H1 (cell line): ENCODE data around the gene F7. TPM values are rescaled to one million over a fixed set of nuclear protein-coding genes. Genes with fewer than 3 reads are reported as not detected.

ENCODE experiments used
- CTCF ChIA-PET: fragments of 300-600 bp; sonication (Branson Sonifier 250); formaldehyde crosslinking; loops from one replicate; lab custom pipeline; 2021; ENCODE audit not compliant: partially characterized antibody; lab: Charles Lee
- POLR2A ChIA-PET: fragments of 300-600 bp; sonication (Branson Sonifier 250); formaldehyde crosslinking; loops from one replicate; lab custom pipeline; 2021; ENCODE audit warnings: inconsistent platforms; ENCODE audit not compliant: partially characterized antibody; lab: Charles Lee
- DNase-seq, 2 experiments: peaks; one replicate each; pipeline versions ENCODE4 v3.0.0 to v3.0.0-alpha.2; 2010 to 2022; ENCODE audit warnings: low spot score in 2 of 2, low read depth in 1 of 2, mixed read lengths in 1 of 2
- FAIRE-seq: peaks from 2 replicates; lab custom pipeline; 2011; peaks lifted over from hg19 to GRCh38; lab: Jason Lieb, UNC
- H2AFZ ChIP-seq: 2 replicates; pipeline ENCODE4 v1.8.1; 2012; ENCODE audit warnings: low read length, inconsistent platforms
- H2AK5ac ChIP-seq: 2 replicates; pipeline ENCODE4 v1.6.1; 2013; ENCODE audit warnings: low read depth, low read length
- H2BK120ac ChIP-seq: replicated peaks from 2 replicates; pipeline ENCODE3; 2013; ENCODE audit warnings: low read depth, low read length, inconsistent platforms
- H2BK12ac ChIP-seq: 2 replicates; pipeline ENCODE4 v1.6.1; 2013; ENCODE audit warnings: low read depth, low read length
- H2BK15ac ChIP-seq: 2 replicates; pipeline ENCODE4 v1.6.1; 2013; ENCODE audit warnings: low read length
- H2BK20ac ChIP-seq: 2 replicates; pipeline ENCODE4 v1.6.1; 2013; ENCODE audit warnings: low read length
- H2BK5ac ChIP-seq: 2 replicates; pipeline ENCODE4 v1.6.1; 2013; ENCODE audit warnings: low read depth, low read length
- H3K14ac ChIP-seq: 2 replicates; pipeline ENCODE4 v1.6.1; 2013; ENCODE audit warnings: inconsistent platforms; ENCODE audit not compliant: insufficient read length
- H3K18ac ChIP-seq: 2 replicates; pipeline ENCODE4 v1.6.1; 2013; ENCODE audit warnings: low read length; ENCODE audit errors: extremely low read depth
- H3K23ac ChIP-seq: 2 replicates; pipeline ENCODE4 v1.6.1; 2013; ENCODE audit warnings: inconsistent platforms; ENCODE audit not compliant: insufficient read length
- H3K23me2 ChIP-seq: 2 replicates; pipeline ENCODE4 v1.6.1; 2013; ENCODE audit warnings: low read depth, low read length
- H3K27ac ChIP-seq: 2 replicates; pipeline ENCODE4 v1.6.1; 2011; ENCODE audit warnings: low read depth, low read length, inconsistent platforms
- H3K27me3 ChIP-seq, 4 experiments: replicated peaks in 1 of 4; 1 replicate in 1 of 4; 2 replicates in 3 of 4; pipeline versions ENCODE4 v1.6.1 to v1.8.1; 2011 to 2013; ENCODE audit warnings: low read length in 3 of 4, mild to moderate bottlenecking in 3 of 4, inconsistent platforms in 2 of 4, mixed read lengths in 2 of 4, moderate library complexity in 1 of 4; ENCODE audit not compliant: control insufficient read depth in 3 of 4, insufficient read depth in 3 of 4; ENCODE audit errors: extremely low read depth in 1 of 4
- H3K36me3 ChIP-seq, 4 experiments: 2 replicates each; pipeline versions ENCODE4 v1.6.1 to v1.8.1; 2011 to 2013; ENCODE audit warnings: mild to moderate bottlenecking in 4 of 4, low read length in 3 of 4, moderate library complexity in 2 of 4, control low read depth in 1 of 4, inconsistent platforms in 1 of 4; ENCODE audit not compliant: insufficient read depth in 4 of 4, control insufficient read depth in 2 of 4
- H3K4ac ChIP-seq: replicated peaks from 2 replicates; pipeline ENCODE3; 2013; ENCODE audit warnings: low read length, low read depth, mixed read lengths, inconsistent platforms; ENCODE audit not compliant: insufficient read length
- H3K4me1 ChIP-seq, 4 experiments: replicated peaks in 1 of 4; 1 replicate in 1 of 4; 2 replicates in 3 of 4; pipeline versions ENCODE4 v1.6.1 to v1.8.1; 2011 to 2013; ENCODE audit warnings: low read length in 3 of 4, inconsistent platforms in 2 of 4, mixed read lengths in 1 of 4; ENCODE audit not compliant: insufficient read depth in 4 of 4, control insufficient read depth in 3 of 4
- H3K4me2 ChIP-seq, 2 experiments: 2 replicates each; pipeline versions ENCODE4 v1.6.1 to v1.8.1; 2011 to 2013; ENCODE audit warnings: low read depth in 2 of 2, low read length in 2 of 2, control low read depth in 1 of 2, inconsistent platforms in 1 of 2, mild to moderate bottlenecking in 1 of 2; ENCODE audit not compliant: insufficient read depth in 1 of 2
- H3K4me3 ChIP-seq, 4 experiments: fragments of 200-600, 300-600 bp in 1 of 4; sonication (generic), shearing (Covaris generic), sonication (Bioruptor Twin) in 1 of 4; 2 replicates each; pipeline versions ENCODE4 v1.5.1 to v1.8.1; 2011 to 2016; ENCODE audit warnings: low read length in 4 of 4, low read depth in 3 of 4, control low read depth in 2 of 4, inconsistent platforms in 2 of 4, mild to moderate bottlenecking in 2 of 4, mixed read lengths in 1 of 4, moderate library complexity in 1 of 4; ENCODE audit not compliant: insufficient read depth in 2 of 4; ENCODE audit errors: extremely low read depth in 1 of 4
- H3K56ac ChIP-seq: replicated peaks from 2 replicates; pipeline ENCODE3; 2013; ENCODE audit warnings: low read depth, mild to moderate bottlenecking, mixed read lengths, low read length, inconsistent platforms; ENCODE audit not compliant: insufficient read length
- H3K79me1 ChIP-seq: 2 replicates; pipeline ENCODE4 v1.6.1; 2013; ENCODE audit warnings: low read depth, low read length, control low read depth
- H3K79me2 ChIP-seq, 2 experiments: 2 replicates each; pipeline versions ENCODE4 v1.6.1 to v1.8.1; 2012 to 2013; ENCODE audit warnings: low read length in 2 of 2, mild to moderate bottlenecking in 2 of 2, inconsistent platforms in 1 of 2; ENCODE audit not compliant: insufficient read depth in 2 of 2, control insufficient read depth in 1 of 2
- H3K9ac ChIP-seq, 4 experiments: replicated peaks in 1 of 4; 1 replicate in 1 of 4; 2 replicates in 3 of 4; pipeline versions ENCODE4 v1.6.1 to v1.8.1; 2011 to 2013; ENCODE audit warnings: low read depth in 3 of 4, low read length in 3 of 4, control low read depth in 2 of 4, mild to moderate bottlenecking in 2 of 4, moderate library complexity in 2 of 4, inconsistent platforms in 1 of 4; ENCODE audit errors: extremely low read depth in 1 of 4
- H3K9me3 ChIP-seq, 2 experiments: 2 replicates each; pipeline versions ENCODE4 v1.6.1 to v1.8.1; 2012 to 2013; ENCODE audit warnings: mild to moderate bottlenecking in 2 of 2, moderate library complexity in 2 of 2, control low read depth in 1 of 2, inconsistent platforms in 1 of 2, low read depth in 1 of 2, low read length in 1 of 2, mixed read lengths in 1 of 2; ENCODE audit not compliant: insufficient read depth in 2 of 2
- H4K20me1 ChIP-seq, 2 experiments: replicated peaks in 1 of 2; 2 replicates each; pipeline versions ENCODE3 to v1.8.1; 2011 to 2013; ENCODE audit warnings: inconsistent platforms in 2 of 2, low read length in 2 of 2, mild to moderate bottlenecking in 1 of 2; ENCODE audit not compliant: insufficient read depth in 2 of 2, control insufficient read depth in 1 of 2
- H4K5ac ChIP-seq: 2 replicates; pipeline ENCODE4 v1.6.1; 2013; ENCODE audit warnings: low read length, low read depth, mixed read lengths, inconsistent platforms; ENCODE audit not compliant: insufficient read length
- H4K8ac ChIP-seq: 2 replicates; pipeline ENCODE4 v1.8.0; 2013; ENCODE audit warnings: mild to moderate bottlenecking, moderate library complexity, low read length, inconsistent platforms; ENCODE audit not compliant: insufficient read depth; ENCODE audit errors: extremely low read depth
- H4K91ac ChIP-seq: replicated peaks from 2 replicates; pipeline ENCODE3; 2013; ENCODE audit warnings: low read length, mixed read lengths, inconsistent platforms; ENCODE audit not compliant: insufficient read length
- EZH2 ChIP-seq: fragments of 200-600 bp; sonication (generic); IDR thresholded peaks from 2 replicates; pipeline ENCODE4 v1.7.1; 2012; ENCODE audit warnings: low read depth, mild to moderate bottlenecking, moderate library complexity, low read length, inconsistent platforms; ENCODE audit not compliant: severe bottlenecking
- JUN ChIP-seq: IDR thresholded peaks from 2 replicates; pipeline ENCODE4 v1.6.1; 2011; ENCODE audit warnings: low read depth, mild to moderate bottlenecking, improper control_type of control experiment, low read length
- SIRT6 ChIP-seq: IDR thresholded peaks from one replicate; pipeline ENCODE4 v1.7.1; 2012; ENCODE audit warnings: low read length, inconsistent platforms
- ZNF274 ChIP-seq: IDR thresholded peaks from 2 replicates; pipeline ENCODE4 v1.7.0; 2012; ENCODE audit warnings: low read length, borderline replicate concordance; ENCODE audit errors: extremely low read depth
- WGBS, 2 experiments: shearing (Covaris generic) in 1 of 2; methylation state at CpG; one replicate each; pipeline versions ENCODE4 v1.1.6 to v1.1.7; 2013 to 2015; ENCODE audit warnings: low lambda C conversion rate in 2 of 2, mixed read lengths in 2 of 2, inconsistent platforms in 1 of 2, low coverage in 1 of 2, missing lambda C conversion rate in 1 of 2; ENCODE audit not compliant: insufficient replicate concordance in 2 of 2, insufficient coverage in 1 of 2, insufficient read length in 1 of 2; ENCODE audit errors: extremely low coverage in 1 of 2, missing lambda C conversion rate in 1 of 2; 5-methylcytosine and 5-hydroxymethylcytosine counted together
- polyA plus RNA-seq, 7 experiments: library from polyadenylated mRNA; depleted of rRNA in 3 of 7; stranded (reverse) in 5 of 7; unstranded in 2 of 7; fragments of >200 nt in 5 of 7; fragments of 200-250 nt in 2 of 7; gene quantifications; 1 replicate in 5 of 7; 2 replicates in 1 of 7; 4 replicates in 1 of 7; pipeline versions ENCODE4 v1.2.1 to v1.2.3, GENCODE V29; 2011 to 2013; ENCODE audit warnings: missing spikeins in 2 of 7, mixed read lengths in 2 of 7
- total RNA-seq: library from RNA; stranded (reverse); fragmentation: NEBNext Ultra II Directional; extraction: Animal tissue kit (Norgen Biotek cat#: 25700); gene quantifications from 2 replicates; pipeline ENCODE4 v1.2.1, GENCODE V29; 2021

F7 gene
- total and polyA plus RNA-seq, 2 of the 8 experiments (the other 6 are each of a cell fraction or from before 2014, with no cell fraction given), result 0.43 to 0.98 TPM

DNA sequence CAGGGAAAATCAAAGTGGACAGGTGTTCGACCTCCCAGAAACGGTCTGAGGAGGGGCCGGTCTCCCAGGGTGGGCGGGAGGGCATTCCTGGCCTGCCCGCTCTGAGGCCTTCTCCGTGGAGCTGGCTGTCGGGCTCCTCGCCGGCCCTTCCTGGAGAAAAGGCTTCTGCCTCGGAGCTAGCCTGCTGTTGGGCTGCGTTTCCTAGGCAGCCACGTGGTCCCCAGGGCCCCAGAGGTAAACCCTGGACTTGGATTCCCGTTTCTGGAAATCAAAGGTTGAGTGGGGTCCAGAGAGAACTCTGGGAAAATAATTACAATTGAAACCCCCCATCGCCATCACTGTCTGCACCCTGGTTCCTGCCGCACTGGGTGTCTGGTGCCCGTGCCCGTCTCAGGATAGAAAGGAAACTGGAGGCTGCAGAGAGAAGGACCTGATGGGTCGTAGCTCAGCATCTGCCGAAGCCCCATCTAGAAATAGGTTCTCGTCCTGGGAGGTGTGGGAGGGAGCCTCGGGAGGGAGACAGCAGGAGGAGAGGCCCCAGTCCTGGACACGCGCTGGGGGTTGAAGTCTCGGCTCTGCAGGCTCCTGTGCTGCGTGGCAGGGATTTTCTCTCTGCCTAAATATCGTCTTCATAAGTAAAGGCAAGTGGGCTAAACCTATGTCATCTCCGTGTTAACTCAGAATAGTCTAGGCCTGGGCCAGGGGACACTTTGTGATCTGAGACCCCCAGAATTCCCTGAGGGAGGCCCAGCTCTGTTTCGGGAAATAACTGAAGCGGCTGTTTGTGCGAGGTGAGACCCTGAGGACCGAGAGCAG, 45.2 kb downstream of the F7 start:
- no peak overlapping the region for H2BK15ac ChIP-seq
- DNase-seq (peak in 1 of 2 experiments; percentile 44), FAIRE-seq (no peak)
- H3K27ac ChIP-seq, result no peak overlapping the region
- 88% methylated on average over 22 of the region's 31 CpGs; no CpG with 5 or more reads in 1 of the 2 experiments for WGBS, 2 experiments
- H2BK5ac ChIP-seq, result no peak overlapping the region
- H3K4me3 ChIP-seq, result no peak overlapping the region
- H3K4ac ChIP-seq, result no peak overlapping the region
- no peaks in the 10 kb centered on the region for H3K79me2 ChIP-seq
- H4K20me1 ChIP-seq, result no peaks in the 10 kb centered on the region
- peaks cover 10% of the 10 kb centered on the region for H3K23me2 ChIP-seq
- no peak overlapping the region for H2AFZ ChIP-seq
- POLR2A ChIA-PET, result interaction anchor here (1.0 to 1.3 kb wide), 2 partner anchors 35 to 65 kb away, joined by 3 read pairs; no protein-coding TSS in a partner anchor
- H4K91ac ChIP-seq, result no peak overlapping the region
- H3K27me3 ChIP-seq, result peaks cover 7 to 22% (median 20%) of the 10 kb centered on the region in 4 experiments; a peak in 6 of 7 replicates
- no peak overlapping the region for H4K5ac ChIP-seq
- no peak overlapping the region for H3K56ac ChIP-seq
- H3K79me1 ChIP-seq, result no peaks in the 10 kb centered on the region
- H3K4me1 ChIP-seq, result peaks cover 0 to 10% (median 4%) of the 10 kb centered on the region in 4 experiments; a peak in 4 of 7 replicates
- H2AK5ac ChIP-seq, result no peak overlapping the region
- no peak overlapping the region for H3K14ac ChIP-seq
- no peaks in the 10 kb centered on the region for H3K36me3 ChIP-seq
- no peak overlapping the region for H3K18ac ChIP-seq
- H3K9ac ChIP-seq, result no peak overlapping the region
- H2BK120ac ChIP-seq, result no peak overlapping the region
- H3K4me2 ChIP-seq, result no peak overlapping the region
- CTCF ChIA-PET, result interaction anchor here (1.3 to 3.5 kb wide), 3 partner anchors 24 to 115 kb away, joined by 4 to 14 read pairs (median 7); no protein-coding TSS in a partner anchor
- TF ChIP-seq EZH2 (no peak), JUN (no peak), ZNF274 (no peak), SIRT6 (no peak)
- TF ChIP-seq, all 59 proteins: peak for 0
- Histone ChIP-seq H2BK20ac (no peak overlapping the region), H4K8ac (no peak overlapping the region), H2BK12ac (no peak overlapping the region), H3K9me3 (no peaks in the 10 kb centered on the region), H3K23ac (no peak overlapping the region)
